ENCODE measurements around the gene NEK10. TPM values are rescaled to one million over a fixed set of nuclear protein-coding genes. Genes with fewer than 3 reads are reported as not detected.
"Not testable (repeated sequence)": the region's sequence is repeated elsewhere in the genome, so short reads cannot be mapped to it uniquely, and the experiment has no call there.

NEK10 gene
- total RNA-seq, 2 donors from 2014 or later: 1.7 to 2.3 TPM

GRCh38 chr3:27345045-27345444 lies 24.1 kb downstream of the NEK10 start:
- Mint-ChIP-seq H3K27me3 (no peaks in the 10 kb centered on the region), H3K4me3 (no peak overlapping the region), H3K4me1 (peaks cover 29% of the 10 kb centered on the region), H3K36me3 (ENCODE audit: low read depth) (no peaks in the 10 kb centered on the region), H3K27ac (peak overlapping the region; percentile 70)
- DNase-seq (no peak), ATAC-seq (no peak)
- H3K9me3 ChIP-seq (ENCODE audit: control insufficient read depth, low read length, poor library complexity, severe bottlenecking): no peaks in the 10 kb centered on the region

GRCh38 chr3:27344192-27344591 lies 25.0 kb downstream of the NEK10 start:
- no peaks in the 10 kb centered on the region for H3K27me3 Mint-ChIP-seq
- ATAC-seq (no peak), DNase-seq (no peak)
- peaks cover 22% of the 10 kb centered on the region for H3K4me1 Mint-ChIP-seq
- no peaks in the 10 kb centered on the region for H3K36me3 Mint-ChIP-seq (ENCODE audit: low read depth)
- no peaks in the 10 kb centered on the region for H3K9me3 ChIP-seq (ENCODE audit: control insufficient read depth, low read length, poor library complexity, severe bottlenecking)
- no peak overlapping the region for H3K4me3 Mint-ChIP-seq
- H3K27ac Mint-ChIP-seq: no peak overlapping the region

GRCh38 chr3:27342267-27342666 lies 26.9 kb downstream of the NEK10 start:
- Mint-ChIP-seq H3K27ac (no peak overlapping the region), H3K4me3 (peak overlapping the region; percentile 7), H3K27me3 (no peaks in the 10 kb centered on the region), H3K36me3 (ENCODE audit: low read depth) (no peaks in the 10 kb centered on the region), H3K4me1 (peaks cover 17% of the 10 kb centered on the region)
- DNase-seq: no peak
- H3K9me3 ChIP-seq (ENCODE audit: control insufficient read depth, low read length, poor library complexity, severe bottlenecking): no peaks in the 10 kb centered on the region
- no peak for ATAC-seq

- Mint-ChIP-seq H3K4me1 (peaks cover 12% of the 10 kb centered on the region), H3K27me3 (no peaks in the 10 kb centered on the region), H3K36me3 (ENCODE audit: low read depth) (no peaks in the 10 kb centered on the region), H3K4me3 (no peak overlapping the region), H3K27ac (no peak overlapping the region)
- no peaks in the 10 kb centered on the region for H3K9me3 ChIP-seq (ENCODE audit: control insufficient read depth, low read length, poor library complexity, severe bottlenecking)
- ATAC-seq (peak; percentile 86), DNase-seq (no peak)
Observed at GRCh38 chr3:27340534-27340933, 28.6 kb downstream of the NEK10 start.

GRCh38 chr3:27335571-27335970 lies 33.6 kb downstream of the NEK10 start:
- H3K4me1 Mint-ChIP-seq: peaks cover 5% of the 10 kb centered on the region
- H3K4me3 Mint-ChIP-seq: no peak overlapping the region
- H3K36me3 Mint-ChIP-seq (ENCODE audit: low read depth): peaks cover 6% of the 10 kb centered on the region
- H3K9me3 ChIP-seq (ENCODE audit: control insufficient read depth, low read length, poor library complexity, severe bottlenecking): no peaks in the 10 kb centered on the region
- no peak overlapping the region for H3K27ac Mint-ChIP-seq
- no peaks in the 10 kb centered on the region for H3K27me3 Mint-ChIP-seq
- DNase-seq (no peak), ATAC-seq (no peak)

- no peak for ATAC-seq
- H3K36me3 Mint-ChIP-seq (ENCODE audit: low read depth): peaks cover 6% of the 10 kb centered on the region
Observed at GRCh38 chr3:27333843-27334242, 35.3 kb downstream of the NEK10 start.

GRCh38 chr3:27328982-27329762 lies 40.0 kb downstream of the NEK10 start:
- H3K9me3 ChIP-seq (ENCODE audit: control insufficient read depth, low read length, poor library complexity, severe bottlenecking); H3K27me3 Mint-ChIP-seq; H3K4me1 Mint-ChIP-seq; DNase-seq; ATAC-seq; H3K27ac Mint-ChIP-seq; H3K36me3 Mint-ChIP-seq (ENCODE audit: low read depth); H3K4me3 Mint-ChIP-seq: not testable (repeated sequence)

More at GRCh38 chr3:27333843-27334242, 35.3 kb downstream of the NEK10 start:
- Mint-ChIP-seq H3K4me1 (no peaks in the 10 kb centered on the region), H3K4me3 (no peak overlapping the region), H3K27me3 (no peaks in the 10 kb centered on the region), H3K27ac (no peak overlapping the region)
- no peaks in the 10 kb centered on the region for H3K9me3 ChIP-seq (ENCODE audit: control insufficient read depth, low read length, poor library complexity, severe bottlenecking)
- DNase-seq: no peak

GRCh38 chr3:27326629-27327545 lies 42.3 kb downstream of the NEK10 start:
- no peaks in the 10 kb centered on the region for H3K27me3 Mint-ChIP-seq
- no peak overlapping the region for H3K27ac Mint-ChIP-seq

GRCh38 chr3:27326202-27326601 lies 43.0 kb downstream of the NEK10 start:
- no peaks in the 10 kb centered on the region for H3K9me3 ChIP-seq (ENCODE audit: control insufficient read depth, low read length, poor library complexity, severe bottlenecking)
- ATAC-seq (no peak), DNase-seq (no peak)
- no peak overlapping the region for H3K27ac Mint-ChIP-seq
- no peak overlapping the region for H3K4me3 Mint-ChIP-seq
- no peaks in the 10 kb centered on the region for H3K27me3 Mint-ChIP-seq
- H3K4me1 Mint-ChIP-seq: no peaks in the 10 kb centered on the region
- no peaks in the 10 kb centered on the region for H3K36me3 Mint-ChIP-seq (ENCODE audit: low read depth)

More at GRCh38 chr3:27326629-27327545, 42.3 kb downstream of the NEK10 start:
- DNase-seq (no peak), ATAC-seq (no peak)
- Mint-ChIP-seq H3K36me3 (ENCODE audit: low read depth) (no peaks in the 10 kb centered on the region), H3K4me3 (no peak overlapping the region), H3K4me1 (no peaks in the 10 kb centered on the region)
- no peaks in the 10 kb centered on the region for H3K9me3 ChIP-seq (ENCODE audit: control insufficient read depth, low read length, poor library complexity, severe bottlenecking)

- H3K27me3 Mint-ChIP-seq: no peaks in the 10 kb centered on the region
- no peaks in the 10 kb centered on the region for H3K9me3 ChIP-seq (ENCODE audit: control insufficient read depth, low read length, poor library complexity, severe bottlenecking)
- H3K27ac Mint-ChIP-seq: no peak overlapping the region
- H3K4me3 Mint-ChIP-seq: no peak overlapping the region
- H3K4me1 Mint-ChIP-seq: no peaks in the 10 kb centered on the region
- no peak for DNase-seq
- no peaks in the 10 kb centered on the region for H3K36me3 Mint-ChIP-seq (ENCODE audit: low read depth)
- no peak for ATAC-seq
Observed at GRCh38 chr3:27325419-27325818, 43.8 kb downstream of the NEK10 start.

GRCh38 chr3:27324686-27325085 lies 44.5 kb downstream of the NEK10 start:
- no peaks in the 10 kb centered on the region for H3K9me3 ChIP-seq (ENCODE audit: control insufficient read depth, low read length, poor library complexity, severe bottlenecking)
- Mint-ChIP-seq H3K36me3 (ENCODE audit: low read depth) (peaks cover 1% of the 10 kb centered on the region), H3K27me3 (no peaks in the 10 kb centered on the region), H3K4me1 (no peaks in the 10 kb centered on the region), H3K27ac (no peak overlapping the region), H3K4me3 (no peak overlapping the region)
- ATAC-seq: no peak
- DNase-seq: no peak

- DNase-seq: no peak
- Mint-ChIP-seq H3K4me1 (peaks cover 3% of the 10 kb centered on the region), H3K27ac (no peak overlapping the region), H3K4me3 (no peak overlapping the region), H3K36me3 (ENCODE audit: low read depth) (peaks cover 5% of the 10 kb centered on the region), H3K27me3 (no peaks in the 10 kb centered on the region)
- no peak for ATAC-seq
- H3K9me3 ChIP-seq (ENCODE audit: control insufficient read depth, low read length, poor library complexity, severe bottlenecking): no peaks in the 10 kb centered on the region
Observed at GRCh38 chr3:27323087-27323570, 46.1 kb downstream of the NEK10 start.

- DNase-seq (no peak), ATAC-seq (no peak)
- Mint-ChIP-seq H3K27me3 (no peaks in the 10 kb centered on the region), H3K27ac (no peak overlapping the region), H3K4me1 (peaks cover 3% of the 10 kb centered on the region), H3K4me3 (no peak overlapping the region), H3K36me3 (ENCODE audit: low read depth) (peaks cover 7% of the 10 kb centered on the region)
- H3K9me3 ChIP-seq (ENCODE audit: control insufficient read depth, low read length, poor library complexity, severe bottlenecking): no peaks in the 10 kb centered on the region
Observed at GRCh38 chr3:27322634-27323033, 46.5 kb downstream of the NEK10 start.

Data from T-helper 17 cell (primary cell).